ENCODE measurements around the gene IFNK.

IFNK gene

GRCh38 chr9:27538647-27539046 lies 14.6 kb downstream of the IFNK start:
- DNase-seq (ENCODE audit: low spot score) = no peak

- DNase-seq (ENCODE audit: low spot score) = no peak
Observed at GRCh38 chr9:27539479-27540441, 15.7 kb downstream of the IFNK start.

GRCh38 chr9:27540502-27540901 lies 16.4 kb downstream of the IFNK start:
- DNase-seq (ENCODE audit: low spot score) = no peak

- DNase-seq (ENCODE audit: low spot score) = no peak
Observed at GRCh38 chr9:27541740-27542139, 17.6 kb downstream of the IFNK start.

GRCh38 chr9:27542508-27542907 lies 18.4 kb downstream of the IFNK start:
- no peak for DNase-seq (ENCODE audit: low spot score)

- no peak for DNase-seq (ENCODE audit: low spot score)
Observed at GRCh38 chr9:27545471-27545870, 21.4 kb downstream of the IFNK start.

- peak; percentile 31 for DNase-seq (ENCODE audit: low spot score)
Observed at GRCh38 chr9:27548055-27548741, 24.1 kb downstream of the IFNK start.

GRCh38 chr9:27549196-27549755 lies 25.2 kb downstream of the IFNK start:
- no peak for DNase-seq (ENCODE audit: low spot score)

GRCh38 chr9:27554712-27555111 lies 30.6 kb downstream of the IFNK start:
- no peak for DNase-seq (ENCODE audit: low spot score)

GRCh38 chr9:27556470-27556869 lies 32.4 kb downstream of the IFNK start:
- no peak for DNase-seq (ENCODE audit: low spot score)

- DNase-seq (ENCODE audit: low spot score) = no peak
Observed at GRCh38 chr9:27558307-27558706, 34.2 kb downstream of the IFNK start.

- DNase-seq (ENCODE audit: low spot score) = no peak
Observed at GRCh38 chr9:27560457-27560856, 36.4 kb downstream of the IFNK start.

GRCh38 chr9:27561685-27562084 lies 37.6 kb downstream of the IFNK start:
- no peak for DNase-seq (ENCODE audit: low spot score)

GRCh38 chr9:27563738-27564430 lies 39.8 kb downstream of the IFNK start:
- no peak for DNase-seq (ENCODE audit: low spot score)

- DNase-seq (ENCODE audit: low spot score) = no peak
Observed at GRCh38 chr9:27564670-27565069, 40.6 kb downstream of the IFNK start.

GRCh38 chr9:27565696-27566095 lies 41.6 kb downstream of the IFNK start:
- DNase-seq (ENCODE audit: low spot score) = no peak

GRCh38 chr9:27566118-27566517 lies 42.0 kb downstream of the IFNK start:
- no peak for DNase-seq (ENCODE audit: low spot score)

- no peak for DNase-seq (ENCODE audit: low spot score)
Observed at GRCh38 chr9:27569406-27569805, 45.3 kb downstream of the IFNK start.

GRCh38 chr9:27571011-27571410 lies 46.9 kb downstream of the IFNK start:
- DNase-seq (ENCODE audit: low spot score) = no peak

- no peak for DNase-seq (ENCODE audit: low spot score)
Observed at GRCh38 chr9:27572061-27572460, 48.0 kb downstream of the IFNK start.

- DNase-seq (ENCODE audit: low spot score) = peak; percentile 46
Observed at GRCh38 chr9:27572566-27572917, 48.5 kb downstream of the IFNK start.

GRCh38 chr9:27572918-27573633 lies 49.0 kb downstream of the IFNK start, which contains the start of gene C9orf72:
TSS of gene C9orf72 (minus strand) at chr9:27573481. CDS start at chr9:27567120, 6,361 bp downstream.
- no peak for DNase-seq (ENCODE audit: low spot score)

Data from hematopoietic multipotent progenitor cell treated with erythropoietin and hydrocortisone succinate and interleukin-3 and kit ligand, for 15 days (in vitro differentiated cells).